CD4-positive, alpha-beta T cell treated with Interferon alpha-2 for 1 hour (primary cell): Measurements from ENCODE around the gene CASP7.
A peak's percentile ranks its signal among the peaks of the same experiment; 100 is the strongest.

ENCODE experiments used
- DNase-seq, 2 donors: peaks; one replicate each; pipeline ENCODE4 v3.0.0-alpha.2; 2020 to 2022

The CASP7 gene

DNA sequence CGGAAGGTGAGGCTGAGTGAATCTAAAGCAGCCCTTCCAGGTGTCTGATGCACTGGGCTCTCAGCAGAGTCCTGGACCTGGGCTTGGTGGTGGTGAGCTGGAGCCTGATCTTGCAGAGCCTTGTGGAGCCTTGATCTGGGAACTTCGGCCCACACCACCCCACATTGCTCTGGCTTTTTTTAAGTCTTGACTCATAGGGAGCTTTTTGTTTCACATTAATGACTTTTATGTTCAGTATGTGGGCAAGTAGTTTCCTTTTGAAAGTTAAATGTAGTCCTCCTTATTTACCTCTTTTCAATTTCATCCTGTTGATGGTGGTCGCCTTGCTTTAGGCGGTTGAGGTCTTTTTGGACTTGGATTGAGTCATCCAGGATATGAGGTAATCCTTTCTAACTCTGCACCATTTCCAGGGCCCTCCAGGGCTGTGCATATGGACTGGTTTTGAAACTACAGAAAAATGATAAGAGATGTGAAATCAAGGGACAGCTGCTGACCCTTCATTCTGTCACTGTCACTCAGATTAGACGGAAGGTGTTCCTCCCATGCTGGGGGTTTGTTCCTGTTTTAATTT is 12.9 kb upstream of the CASP7 start:
- no peak for DNase-seq

DNA sequence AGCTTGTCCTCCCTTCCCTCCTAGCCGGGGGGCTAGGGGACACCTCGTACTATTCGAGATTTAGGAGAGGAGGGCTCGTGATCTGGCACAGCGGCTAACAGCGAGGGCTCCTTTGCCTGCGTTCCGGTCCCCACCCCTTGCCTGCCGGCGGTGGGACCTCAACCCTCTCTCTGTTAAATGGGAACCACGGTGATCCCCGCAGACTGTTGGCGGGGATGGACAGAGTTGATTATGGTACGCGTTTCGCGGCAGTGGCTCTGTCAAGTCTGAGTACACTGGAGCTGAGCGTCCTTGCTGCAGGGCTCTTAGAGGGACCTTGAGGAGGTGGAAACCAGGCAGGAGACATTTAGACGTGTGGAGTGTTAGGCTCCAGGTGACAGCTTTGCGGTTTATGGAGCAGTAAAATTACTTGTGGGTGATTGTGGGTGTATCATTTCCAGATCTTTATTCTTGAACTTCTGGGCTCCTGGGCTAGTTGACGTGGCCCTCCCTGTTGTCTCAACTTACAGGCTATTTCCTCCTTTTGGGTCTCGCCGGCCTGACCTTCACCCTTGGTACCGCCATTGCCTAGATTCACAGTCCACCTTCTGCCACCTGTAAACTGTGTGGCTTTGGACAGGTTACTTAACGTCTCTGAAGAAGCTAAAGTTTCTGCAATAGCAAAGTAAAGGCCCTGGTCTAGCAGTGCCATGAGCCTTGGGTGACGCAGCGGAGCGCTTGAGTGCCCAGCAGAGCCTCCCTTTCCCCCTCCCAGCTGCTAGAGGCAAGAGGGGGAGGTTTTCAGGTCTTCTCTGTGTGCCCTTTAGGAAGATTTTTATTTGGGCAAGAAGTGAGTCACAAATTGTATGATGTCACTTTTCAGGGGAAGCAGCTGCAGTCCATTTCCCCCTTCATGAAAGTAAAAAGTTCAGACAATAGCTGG is 739 bp downstream of the CASP7 start:
- DNase-seq, result peak; percentile 53 to 64

DNA sequence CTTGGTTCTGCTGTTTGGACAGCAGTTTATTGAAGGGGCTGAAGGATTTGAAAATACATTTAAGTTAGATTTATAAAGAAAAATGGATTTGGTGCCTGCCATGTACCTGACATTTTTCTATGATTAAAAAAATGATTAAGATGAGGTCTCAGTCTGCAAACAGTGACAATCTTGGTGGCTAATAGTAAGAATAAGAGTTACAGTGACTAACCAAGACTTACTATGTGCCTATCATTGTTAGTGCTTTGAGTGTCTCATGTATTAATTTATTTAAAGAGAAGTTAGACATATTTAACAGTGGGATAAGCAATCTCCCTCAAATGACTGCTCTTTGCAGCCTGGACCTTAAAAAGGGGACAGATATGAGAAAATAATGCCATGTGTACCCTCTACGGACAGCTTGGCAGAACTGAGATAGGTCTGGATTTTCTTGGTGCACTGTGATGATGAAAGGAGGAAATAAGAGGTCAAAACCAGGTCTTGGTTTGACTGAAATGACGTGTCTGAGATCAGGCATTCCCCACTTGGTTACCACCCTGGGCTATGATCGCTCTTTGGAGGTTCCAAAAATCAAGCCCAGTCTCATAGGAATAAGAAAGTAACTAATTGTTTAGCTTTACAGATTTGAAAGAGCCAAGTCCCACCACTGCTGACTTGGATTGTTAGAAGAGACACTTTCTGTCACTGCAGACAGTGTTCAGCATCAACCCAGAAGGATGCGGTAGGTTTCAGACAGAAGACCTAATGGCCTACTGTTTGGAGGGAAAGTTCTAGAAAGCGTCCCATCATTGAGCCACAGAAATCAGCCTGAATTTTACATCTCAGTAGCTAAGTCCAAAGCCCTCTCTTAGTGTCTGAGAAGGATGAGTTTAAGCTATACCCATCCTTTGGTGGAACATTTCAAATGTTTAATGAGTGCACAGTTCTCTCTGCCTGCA is 2.1 kb downstream of the CASP7 start:
- peak; percentile 14 to 60 for DNase-seq

DNA sequence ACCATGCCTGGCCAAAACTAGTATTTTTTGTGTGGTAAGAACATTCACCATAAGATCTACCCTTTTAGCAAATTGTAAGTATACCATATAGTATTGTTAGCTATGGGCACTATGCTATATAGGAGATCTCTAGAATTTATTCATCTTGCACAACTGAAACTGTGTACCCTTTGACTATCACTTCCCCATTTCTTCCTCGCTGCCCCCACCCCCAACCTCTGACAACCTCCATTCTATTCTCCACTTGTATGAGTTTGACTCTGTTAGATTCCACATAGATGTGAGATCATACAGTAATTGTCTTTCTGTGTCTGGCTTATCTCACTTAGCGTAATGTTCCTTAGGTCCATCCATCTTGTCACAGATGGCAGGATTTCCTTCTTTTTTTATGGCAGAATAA is 3.6 kb downstream of the CASP7 start:
- no peak for DNase-seq

DNA sequence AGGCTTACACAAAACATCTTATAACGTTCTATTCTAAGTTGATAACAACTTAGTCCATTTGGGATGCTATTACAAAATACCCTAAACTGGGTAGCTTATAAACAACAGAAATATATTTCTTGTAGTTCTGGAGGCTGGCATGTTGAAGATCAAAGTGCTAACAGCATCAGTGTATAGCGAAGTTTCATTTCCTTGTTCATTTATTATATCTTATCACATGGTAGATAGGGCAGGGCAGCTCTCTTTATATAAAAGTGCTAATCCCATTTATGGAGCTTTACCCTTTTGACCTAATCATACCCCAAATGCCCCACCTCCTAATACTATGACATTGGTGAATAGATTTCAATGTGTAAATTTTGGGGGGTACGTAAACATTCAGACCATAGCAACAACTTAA is 6.3 kb downstream of the CASP7 start:
- DNase-seq, result no peak

DNA sequence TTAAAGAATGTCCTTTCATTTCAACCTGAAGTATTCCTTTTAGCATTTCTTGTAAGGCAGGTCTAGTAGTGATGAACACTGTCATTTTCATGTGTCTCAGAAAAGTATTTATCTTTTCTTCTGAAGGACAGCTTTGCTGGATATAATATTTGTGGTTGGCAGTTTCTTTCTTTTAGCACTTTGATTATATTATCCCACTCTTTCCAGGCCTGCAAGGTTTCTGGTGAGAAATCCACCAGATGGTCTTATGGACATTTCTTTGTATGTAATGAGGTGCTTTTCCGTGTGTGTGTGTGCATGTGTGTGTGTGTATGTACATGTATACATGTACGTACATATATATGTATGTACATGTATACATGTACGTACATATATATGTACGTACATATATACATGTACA is 7.3 kb downstream of the CASP7 start:
- DNase-seq, result no peak

DNA sequence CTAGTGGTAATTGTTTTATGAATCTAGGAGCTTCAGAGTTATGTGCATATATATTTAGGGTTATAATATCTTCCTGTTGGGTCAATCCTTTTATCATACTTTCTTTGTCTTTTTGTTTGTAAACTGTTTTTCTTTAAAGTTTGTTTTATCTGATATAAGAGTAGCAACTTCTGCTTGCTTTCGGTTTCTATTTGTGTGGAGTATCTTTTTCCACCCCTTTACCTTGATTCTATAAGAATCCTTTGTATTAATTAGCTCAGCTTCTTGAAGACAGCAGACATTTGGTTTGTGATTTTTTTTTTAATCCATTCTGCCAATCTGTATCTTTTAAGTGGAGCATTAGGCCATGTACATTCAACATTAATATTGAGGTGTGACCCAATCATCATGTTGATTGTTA is 9.3 kb downstream of the CASP7 start:
- DNase-seq, result peak in 1 of 2 donors; percentile 19

DNA sequence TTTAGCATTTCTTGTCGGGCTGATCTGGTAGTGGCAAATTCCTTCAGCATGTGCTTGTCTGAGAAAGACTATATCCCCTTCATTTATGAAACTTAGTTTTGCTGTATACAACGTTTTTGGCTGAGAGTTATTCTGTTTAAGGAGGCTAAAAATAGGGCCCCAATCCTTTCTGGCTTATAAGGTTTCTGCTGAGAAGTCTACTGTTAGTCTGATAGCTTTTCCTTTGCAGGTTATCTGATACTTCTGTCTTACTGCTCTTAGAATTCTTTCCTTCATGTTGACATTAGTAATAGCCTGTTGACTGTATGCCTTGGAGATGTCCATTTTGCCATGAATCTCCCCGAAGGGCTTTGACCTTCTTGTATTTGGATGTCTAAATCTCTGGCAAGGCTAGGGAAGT is 9.9 kb downstream of the CASP7 start:
- no peak for DNase-seq

DNA sequence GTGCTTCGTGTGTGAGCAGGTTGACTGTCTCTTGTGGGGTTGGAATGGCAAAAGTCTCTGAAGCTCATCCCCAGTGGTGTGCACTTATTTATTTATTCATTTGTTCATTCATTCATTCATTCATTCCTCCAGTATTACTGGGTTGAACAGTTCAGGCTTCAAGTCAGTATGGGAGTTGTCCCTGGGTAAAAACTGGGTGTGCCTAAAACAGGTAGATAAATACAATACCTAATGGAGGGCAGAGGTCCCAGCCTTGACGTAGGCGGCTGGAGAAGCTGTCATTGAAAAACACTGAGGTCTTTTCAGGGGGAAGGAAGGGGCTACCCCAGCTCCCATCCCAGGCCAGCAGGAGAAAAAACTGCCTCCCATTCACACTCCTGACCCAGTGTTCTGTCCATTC is 11.0 kb downstream of the CASP7 start:
- no peak for DNase-seq

DNA sequence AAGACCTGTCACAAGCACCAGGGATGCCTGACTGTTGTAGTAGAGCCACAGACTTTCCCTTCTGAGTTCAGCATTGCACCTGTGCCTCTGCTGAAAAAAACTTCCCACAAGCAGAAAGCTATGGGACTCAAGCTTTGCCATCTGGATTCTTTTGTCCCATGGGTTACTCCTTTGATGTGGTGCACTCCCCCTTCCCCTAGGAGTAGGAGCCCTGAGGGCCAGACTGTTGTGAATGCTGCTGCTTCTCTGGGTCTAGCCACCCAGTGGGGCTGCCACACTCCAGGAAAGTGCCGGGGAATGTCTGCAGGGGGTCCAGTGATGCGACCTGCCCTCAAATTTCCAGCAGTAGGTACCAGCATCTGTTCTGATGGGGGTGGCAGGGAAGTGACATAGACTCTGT is 11.7 kb downstream of the CASP7 start:
- no peak for DNase-seq

DNA sequence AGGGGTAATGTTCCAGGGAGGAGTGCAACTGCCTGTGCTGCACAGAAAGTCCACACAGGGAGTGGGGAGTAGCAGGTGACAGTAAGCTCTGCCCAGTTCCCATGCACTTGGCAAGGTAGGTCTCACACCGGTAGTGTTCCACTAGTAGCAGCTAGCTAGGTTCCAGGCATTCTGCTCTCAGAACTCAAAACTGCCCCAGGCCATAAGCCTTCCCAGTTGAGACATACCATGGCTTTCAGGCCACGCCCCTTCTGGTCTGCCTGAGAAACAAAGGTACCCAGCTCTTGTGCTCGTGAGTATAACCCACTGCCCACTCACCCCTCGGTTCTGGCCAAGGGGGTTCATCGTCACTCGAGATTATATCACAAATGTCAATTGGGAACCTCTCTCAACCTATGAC is 12.6 kb downstream of the CASP7 start:
- no peak for DNase-seq

DNA sequence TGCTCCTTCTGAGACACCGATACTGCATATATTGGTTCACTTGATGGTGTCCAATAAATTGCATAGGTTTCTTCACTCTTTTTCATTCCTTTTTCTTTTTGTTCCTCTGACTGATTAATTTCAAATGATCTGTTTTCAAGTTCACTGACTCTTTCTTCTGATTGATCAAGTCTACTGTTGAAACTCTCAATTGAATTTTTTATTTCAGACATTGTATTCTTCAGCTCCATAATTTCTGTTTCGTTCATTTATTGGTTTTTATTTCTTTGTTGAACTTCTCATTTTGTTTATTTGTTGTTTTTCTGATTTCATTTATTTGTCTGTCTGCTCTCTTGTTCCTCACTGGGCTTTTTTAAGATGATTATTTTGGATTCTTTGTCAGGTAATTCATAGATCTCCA is 13.6 kb downstream of the CASP7 start:
- no peak for DNase-seq

DNA sequence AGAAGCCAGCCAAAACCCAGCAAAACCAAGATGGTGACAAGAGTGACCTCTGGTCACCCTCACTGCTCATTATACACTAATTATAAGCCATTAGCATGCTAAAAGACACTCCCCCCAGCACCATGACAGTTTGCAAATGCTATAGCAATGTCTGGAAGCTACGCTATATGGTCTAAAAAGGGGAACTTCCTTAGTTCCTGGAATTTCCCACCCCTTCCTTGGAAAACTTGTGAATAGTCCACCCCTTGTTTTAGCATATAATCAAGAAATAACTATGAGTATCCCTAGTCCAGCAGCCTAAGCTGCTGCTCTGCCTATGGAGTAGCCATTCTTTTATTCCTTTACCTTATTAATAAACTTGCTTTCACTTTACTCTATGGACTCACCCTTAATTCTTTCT is 16.0 kb downstream of the CASP7 start:
- no peak for DNase-seq

DNA sequence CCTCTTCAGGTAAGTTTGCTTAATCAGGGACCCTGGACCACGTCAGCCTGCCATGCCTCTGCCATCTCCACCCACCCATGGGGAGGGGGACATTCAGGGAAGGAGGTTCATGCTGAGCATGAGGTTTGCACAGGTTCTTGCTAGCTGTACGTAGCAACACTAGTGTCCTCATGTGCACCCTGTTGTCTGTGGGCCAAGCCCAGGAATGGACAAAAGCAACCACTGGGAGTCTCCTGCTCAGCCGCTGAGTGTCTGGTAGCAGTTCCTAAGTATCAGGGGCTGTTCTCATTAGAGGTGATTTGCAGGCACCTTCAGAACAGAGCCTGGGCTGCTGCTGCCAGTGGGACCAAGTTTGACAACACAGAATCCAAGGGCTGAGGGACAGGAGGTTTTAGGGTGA is 17.9 kb downstream of the CASP7 start:
- DNase-seq, result no peak

DNA sequence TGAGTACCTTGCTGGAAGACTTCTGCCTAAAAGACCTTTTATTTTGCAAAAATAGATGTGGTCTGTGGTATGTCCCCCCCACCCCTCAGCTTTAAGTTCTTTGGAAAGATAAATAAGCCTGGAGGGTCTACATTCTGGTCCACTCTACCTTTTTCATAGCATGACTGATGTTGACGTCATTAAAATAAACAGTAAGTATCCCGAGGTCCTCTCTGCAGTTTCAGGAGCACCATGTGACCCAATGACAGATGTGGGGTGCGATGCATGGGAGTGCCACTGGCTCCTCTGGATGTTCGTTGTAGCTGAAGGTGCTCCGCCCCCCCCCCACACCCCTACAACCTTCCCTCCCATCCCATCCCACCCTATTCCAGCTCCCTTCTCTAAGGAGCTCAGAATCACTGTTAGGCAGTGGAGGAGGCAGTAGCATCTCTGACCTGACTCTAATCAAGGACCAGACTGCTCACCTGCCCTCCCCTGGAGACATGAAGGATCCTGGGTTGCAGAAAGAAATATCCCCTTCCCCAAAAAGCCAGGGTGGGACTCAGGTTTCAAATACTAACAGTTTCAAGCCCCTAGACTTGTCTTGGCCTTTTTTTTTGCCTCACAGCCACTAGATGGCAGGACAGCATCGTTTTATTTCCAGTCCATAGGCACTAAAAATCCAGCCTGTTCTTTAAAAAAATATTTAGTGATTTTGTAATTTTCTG is 25.1 kb downstream of the CASP7 start:
- peak in 1 of 2 donors; percentile 37 for DNase-seq

DNA sequence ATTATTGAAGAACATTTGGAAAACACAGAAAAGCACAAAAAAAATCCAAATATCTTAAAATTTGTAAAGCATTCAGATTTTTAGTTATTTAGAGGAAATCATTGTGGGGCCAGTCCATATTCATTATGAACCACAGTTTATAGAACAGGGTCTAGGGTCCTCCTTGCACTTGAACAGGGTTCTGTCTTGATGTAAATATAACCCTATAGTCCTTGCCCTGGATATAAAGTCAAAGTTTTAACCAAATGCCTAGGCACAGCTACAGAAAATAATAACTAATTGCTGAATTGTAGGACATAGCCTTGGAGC is 25.6 kb downstream of the CASP7 start:
- DNase-seq, result no peak

DNA sequence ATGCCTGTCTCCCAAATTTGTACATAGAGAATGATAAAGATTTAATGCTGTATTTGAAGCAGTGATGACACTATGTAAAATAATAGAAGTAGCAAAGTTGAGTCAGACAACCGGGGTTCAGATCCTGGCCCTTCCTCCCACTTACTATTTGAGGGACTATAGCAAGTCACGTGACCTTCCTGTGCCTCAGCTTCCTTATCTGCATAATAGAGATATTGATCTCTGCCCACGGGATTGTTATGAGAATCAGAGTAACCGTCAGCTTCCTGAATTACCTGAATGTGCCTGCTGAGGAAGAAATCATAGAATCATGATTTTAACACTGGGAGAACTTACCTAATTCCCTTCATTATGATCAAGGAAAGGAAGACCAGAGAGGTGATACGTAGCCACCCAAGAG is 26.9 kb downstream of the CASP7 start:
- DNase-seq, result no peak

DNA sequence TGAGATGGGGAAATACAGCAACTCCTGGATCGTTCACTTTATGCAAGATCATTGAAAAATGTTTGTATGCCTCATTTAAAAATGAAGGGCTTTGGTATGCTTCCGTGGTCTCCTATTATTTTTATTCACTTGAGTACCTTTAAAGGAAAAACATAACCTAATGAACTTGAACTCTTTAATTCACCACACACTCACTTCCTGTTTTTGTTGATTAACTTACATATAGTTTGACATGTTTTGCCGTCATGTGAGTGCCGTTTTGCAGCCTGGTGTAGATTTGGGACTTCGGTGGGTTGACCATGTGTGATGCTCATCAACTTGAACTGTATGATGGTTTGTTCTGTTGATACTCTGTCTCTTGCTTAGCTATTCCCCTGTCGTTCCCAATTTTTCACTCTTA is 28.9 kb downstream of the CASP7 start:
- no peak for DNase-seq

DNA sequence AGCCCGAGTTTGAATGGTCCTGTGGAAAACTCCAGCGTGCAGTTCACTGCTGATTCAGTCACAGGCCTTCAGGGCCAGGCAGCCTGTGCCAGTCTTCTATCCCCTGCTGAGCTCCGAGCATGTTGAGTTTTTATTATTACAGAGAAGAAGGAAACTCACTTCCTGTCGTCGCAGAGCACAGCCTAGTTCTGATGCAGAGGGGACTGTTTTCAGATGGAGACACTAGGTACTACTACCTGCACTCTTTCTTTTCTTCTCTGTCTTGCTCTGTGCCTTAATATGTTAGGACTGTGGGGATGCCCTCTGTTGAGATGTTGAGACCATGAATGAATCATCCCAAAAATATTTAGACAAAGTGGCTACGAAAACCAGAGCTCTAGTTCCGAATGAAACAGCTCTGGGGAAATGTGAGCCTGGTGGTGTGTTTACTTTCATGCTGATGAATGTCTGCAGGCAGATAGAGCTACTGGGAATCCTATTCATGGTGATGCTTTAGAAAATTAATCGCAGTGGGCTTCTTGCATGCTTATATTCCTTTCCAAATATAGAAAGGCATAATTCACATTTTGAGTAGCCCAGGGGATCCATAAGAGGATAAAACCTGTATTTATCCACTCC is 29.6 kb downstream of the CASP7 start:
- DNase-seq, result no peak

DNA sequence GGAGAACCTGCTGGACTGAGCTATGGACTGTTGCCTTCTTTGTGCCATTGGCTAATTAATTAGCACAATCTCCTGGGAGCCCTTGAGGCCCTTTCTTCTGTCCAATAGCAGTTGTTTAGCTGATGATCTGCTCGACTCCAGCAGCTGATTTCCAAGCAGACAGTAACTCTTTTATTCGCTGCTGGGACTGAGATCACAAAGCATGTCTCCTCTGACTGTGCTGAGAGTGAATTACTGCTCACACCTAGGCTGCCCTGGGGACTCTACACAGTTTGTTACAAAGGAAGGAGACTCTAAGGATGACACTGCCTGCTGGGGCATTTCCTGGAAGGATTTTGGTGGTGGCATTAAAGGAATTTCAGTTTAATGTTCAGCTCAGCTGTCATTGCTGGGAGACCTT is 31.4 kb downstream of the CASP7 start:
- no peak for DNase-seq

DNA sequence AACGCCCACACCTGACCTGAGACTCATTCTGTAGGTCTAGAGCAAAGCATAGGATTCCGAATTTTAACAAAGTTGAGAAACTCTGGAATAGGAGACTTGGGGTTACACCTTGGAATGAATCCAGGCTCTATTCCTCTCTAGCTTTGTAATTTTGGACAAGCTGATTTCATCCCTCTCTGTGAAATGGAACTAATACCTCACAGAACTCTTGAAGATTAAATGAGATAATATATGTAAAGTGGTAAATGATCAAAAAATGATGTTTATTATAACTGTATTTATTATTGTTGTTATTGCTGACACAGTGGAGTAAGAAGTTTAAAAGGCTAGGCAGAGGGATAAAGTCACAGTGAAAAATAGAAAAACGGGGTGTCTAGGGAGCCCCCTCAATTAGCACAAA is 32.3 kb downstream of the CASP7 start:
- no peak for DNase-seq

DNA sequence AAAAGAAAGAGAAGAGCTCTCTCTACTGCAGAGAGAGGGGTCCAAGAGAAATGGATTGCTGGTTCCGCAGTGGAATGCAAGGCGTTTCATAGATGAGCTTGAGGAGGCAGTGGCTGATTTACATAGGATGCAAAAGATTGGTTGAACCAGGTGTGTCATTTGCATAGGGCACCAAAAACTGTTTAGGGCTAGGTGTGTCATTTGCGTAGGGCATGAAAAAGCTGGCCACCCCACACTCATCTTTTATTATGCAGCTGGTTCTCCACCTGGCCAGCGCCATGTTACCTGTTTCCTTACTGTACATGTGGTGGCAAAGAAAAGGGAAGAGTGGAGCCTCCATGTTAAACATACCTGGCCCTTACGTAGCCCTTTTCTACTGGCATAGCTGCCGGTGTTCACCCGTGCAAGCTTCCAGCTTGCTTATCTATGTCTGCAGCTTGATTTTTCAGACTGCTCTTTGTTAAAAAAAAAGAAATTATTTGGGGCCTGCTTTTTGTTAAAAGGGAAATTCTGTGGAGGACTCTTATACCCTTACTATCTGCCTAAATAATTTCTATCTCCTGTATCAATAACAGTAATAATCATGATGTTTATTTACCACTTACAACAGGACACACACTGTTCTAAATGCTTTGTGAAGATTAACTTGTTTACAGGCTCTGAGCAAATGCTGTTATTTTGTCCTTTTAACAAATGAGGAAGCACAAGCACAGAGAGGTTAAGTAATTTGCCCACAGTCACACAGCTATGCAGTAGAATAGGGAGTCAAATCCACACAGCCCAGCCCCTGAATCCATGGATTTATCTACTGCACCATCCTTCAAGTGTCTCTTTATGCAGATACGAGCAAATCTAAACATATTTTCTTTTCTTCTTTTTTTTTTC is 33.3 kb downstream of the CASP7 start:
- no peak for DNase-seq
